HEK293 (cell line): ENCODE measurements around the gene KRT4.

Source experiments
- CTCF ChIA-PET: fragments of 350-600 bp; formaldehyde crosslinking; extraction: SDS; loops from one replicate; lab custom pipeline; 2021; ENCODE audit warnings: antibody characterized with exemption; lab: Yijun Ruan, JAX
- POLR2A ChIA-PET: fragments of 300-600 bp; formaldehyde crosslinking; extraction: SDS; loops from one replicate; lab custom pipeline; 2020; ENCODE audit warnings: antibody characterized with exemption, inconsistent platforms; lab: Yijun Ruan, JAX
- H3K27ac ChIP-seq: fragments of 200-500 bp; sonication (Bioruptor generic); 2 replicates; pipeline ENCODE4 v1.5.1; 2014; ENCODE audit warnings: low read depth, low read length, control low read depth, inconsistent platforms; ENCODE audit errors: extremely low read depth
- H3K36me3 ChIP-seq, 2 experiments: fragments of 200-500 bp in 1 of 2; sonication (Bioruptor generic) in 1 of 2; 1 replicate in 1 of 2; 2 replicates in 1 of 2; pipeline ENCODE4 v1.5.1; 2014 to 2017; ENCODE audit warnings: inconsistent platforms in 2 of 2, low read length in 2 of 2; ENCODE audit not compliant: control insufficient read depth in 2 of 2, insufficient read depth in 1 of 2
- H3K4me1 ChIP-seq: fragments of 200-500 bp; sonication (Bioruptor generic); 2 replicates; pipeline ENCODE4 v1.5.1; 2014; ENCODE audit warnings: mild to moderate bottlenecking, low read length, inconsistent platforms; ENCODE audit not compliant: control insufficient read depth, insufficient read depth
- H3K4me3 ChIP-seq: 2 replicates; pipeline ENCODE4 v1.5.1; 2011; ENCODE audit warnings: low read depth, mild to moderate bottlenecking, control low read depth, low read length, moderate library complexity
- H3K9me3 ChIP-seq: fragments of 200-500 bp; sonication (Bioruptor generic); 2 replicates; pipeline ENCODE4 v1.5.1; 2014; ENCODE audit warnings: low read depth, low read length, inconsistent platforms; ENCODE audit not compliant: control insufficient read depth, insufficient read depth
- ATF2 ChIP-seq: fragments of 450-650 bp; formaldehyde crosslinking; IDR thresholded peaks from 2 replicates; pipeline ENCODE4 v1.5.1; 2016; ENCODE audit warnings: missing biosample characterization, missing genetic modification characterization, low read depth
- BCL6B ChIP-seq: fragments of 450-650 bp; formaldehyde crosslinking; IDR thresholded peaks from 2 replicates; pipeline ENCODE4 v1.5.1; 2017; ENCODE audit warnings: missing biosample characterization, missing genetic modification characterization
- CTCF ChIP-seq: fragments of 450-650 bp; formaldehyde crosslinking; IDR thresholded peaks from 2 replicates; pipeline ENCODE4 v1.5.1; 2016; ENCODE audit warnings: missing biosample characterization, missing genetic modification characterization
- FEZF1 ChIP-seq: fragments of 450-650 bp; formaldehyde crosslinking; IDR thresholded peaks from 2 replicates; pipeline ENCODE4 v1.5.1; 2016; ENCODE audit warnings: missing biosample characterization, missing genetic modification characterization
- GLIS2 ChIP-seq: fragments of 450-650 bp; formaldehyde crosslinking; IDR thresholded peaks from 2 replicates; pipeline ENCODE4 v1.5.1; 2016; ENCODE audit warnings: missing biosample characterization, missing genetic modification characterization
- KLF9 ChIP-seq: fragments of 450-650 bp; formaldehyde crosslinking; IDR thresholded peaks from 2 replicates; pipeline ENCODE4 v1.5.1; 2016; ENCODE audit warnings: missing biosample characterization, missing genetic modification characterization, low read depth
- MEIS1 ChIP-seq: sonication (generic); formaldehyde crosslinking; IDR thresholded peaks from 2 replicates; pipeline ENCODE4 v1.8.1; 2022; ENCODE audit warnings: missing genetic modification reagents, mild to moderate bottlenecking, borderline replicate concordance
- RBAK ChIP-seq: fragments of 450-650 bp; formaldehyde crosslinking; IDR thresholded peaks from 2 replicates; pipeline ENCODE4 v1.5.1; 2016; ENCODE audit warnings: missing biosample characterization, missing genetic modification characterization
- REPIN1 ChIP-seq: fragments of 450-650 bp; formaldehyde crosslinking; IDR thresholded peaks from 2 replicates; pipeline ENCODE4 v1.5.1; 2017; ENCODE audit warnings: missing biosample characterization, missing genetic modification characterization, low read depth
- SALL2 ChIP-seq: fragments of 450-650 bp; formaldehyde crosslinking; IDR thresholded peaks from 2 replicates; pipeline ENCODE4 v1.5.0; 2017; ENCODE audit warnings: missing biosample characterization, mild to moderate bottlenecking, missing genetic modification characterization, borderline replicate concordance
- WT1 ChIP-seq: fragments of 450-650 bp; formaldehyde crosslinking; IDR thresholded peaks from 2 replicates; pipeline ENCODE4 v1.5.1; 2016; ENCODE audit warnings: missing biosample characterization, missing genetic modification characterization
- YY2 ChIP-seq: fragments of 450-650 bp; formaldehyde crosslinking; IDR thresholded peaks from 2 replicates; pipeline ENCODE4 v1.5.1; 2016; ENCODE audit warnings: missing biosample characterization, missing genetic modification characterization
- ZBTB20 ChIP-seq: fragments of 450-650 bp; formaldehyde crosslinking; IDR thresholded peaks from 2 replicates; pipeline ENCODE4 v1.5.1; 2016; ENCODE audit warnings: missing biosample characterization, missing genetic modification characterization
- ZBTB6 ChIP-seq: fragments of 450-650 bp; formaldehyde crosslinking; IDR thresholded peaks from 2 replicates; pipeline ENCODE4 v1.5.1; 2017; ENCODE audit warnings: missing biosample characterization, missing genetic modification characterization
- ZIC2 ChIP-seq: fragments of 450-650 bp; formaldehyde crosslinking; IDR thresholded peaks from 2 replicates; pipeline ENCODE4 v1.5.1; 2016; ENCODE audit warnings: missing biosample characterization, missing genetic modification characterization
- ZNF10 ChIP-seq: fragments of 450-650 bp; formaldehyde crosslinking; IDR thresholded peaks from 2 replicates; pipeline ENCODE4 v1.5.1; 2017; ENCODE audit warnings: missing biosample characterization, missing genetic modification characterization
- ZNF2 ChIP-seq: fragments of 450-650 bp; formaldehyde crosslinking; IDR thresholded peaks from 2 replicates; pipeline ENCODE4 v1.5.1; 2016; ENCODE audit warnings: missing biosample characterization, missing genetic modification characterization
- ZNF302 ChIP-seq: fragments of 450-650 bp; formaldehyde crosslinking; IDR thresholded peaks from 2 replicates; pipeline ENCODE4 v1.5.1; 2016; ENCODE audit warnings: missing biosample characterization, missing genetic modification characterization, low read depth
- ZNF555 ChIP-seq: fragments of 450-650 bp; formaldehyde crosslinking; conservative IDR thresholded peaks from 2 replicates; pipeline ENCODE4 v1.5.1; 2017; ENCODE audit warnings: missing biosample characterization, mild to moderate bottlenecking, missing genetic modification characterization, inconsistent platforms
- ZNF692 ChIP-seq: fragments of 450-650 bp; formaldehyde crosslinking; IDR thresholded peaks from 2 replicates; pipeline ENCODE4 v1.5.1; 2016; ENCODE audit warnings: missing biosample characterization, missing genetic modification characterization
- ZNF707 ChIP-seq: fragments of 450-650 bp; formaldehyde crosslinking; IDR thresholded peaks from 2 replicates; pipeline ENCODE4 v1.5.1; 2016; ENCODE audit warnings: missing biosample characterization, missing genetic modification characterization

KRT4 gene

GRCh38 chr12:52817003-52817698, 3.2 kb upstream of the KRT4 start:
- TF ChIP-seq ZNF302 (tag by site-specific recombination) (no peak), ZNF707 (tag by site-specific recombination) (no peak), BCL6B (tag by site-specific recombination) (no peak), ATF2 (tag by site-specific recombination) (no peak), YY2 (tag by site-specific recombination) (no peak), ZBTB20 (tag by site-specific recombination) (no peak), CTCF (tag by site-specific recombination) (no peak)
- H3K27ac ChIP-seq, result no peak overlapping the region
- POLR2A ChIA-PET, result no interaction called here
- no peaks in the 10 kb centered on the region for H3K36me3 ChIP-seq
- no peak overlapping the region for H3K4me3 ChIP-seq
- H3K4me1 ChIP-seq, result no peaks in the 10 kb centered on the region
- H3K9me3 ChIP-seq, result no peaks in the 10 kb centered on the region
- CTCF ChIA-PET, result interaction anchor here (0.6 to 2.4 kb wide), 2 partner anchors 49 to 53 kb away, joined by 3 to 7 read pairs; no protein-coding TSS in a partner anchor

- ChIA-PET POLR2A (no interaction called here), CTCF (interaction anchor here (0.6 to 2.4 kb wide), 3 partner anchors 36 to 659 kb away, joined by 3 to 7 read pairs (median 3); no protein-coding TSS in a partner anchor)
- no peaks in the 10 kb centered on the region for H3K36me3 ChIP-seq
Observed at GRCh38 chr12:52815676-52816588, 2.0 kb upstream of the KRT4 start.

More at GRCh38 chr12:52815676-52816588, 2.0 kb upstream of the KRT4 start:
- no peaks in the 10 kb centered on the region for H3K9me3 ChIP-seq
- TF ChIP-seq ZNF2 (no peak), FEZF1 (no peak), ZNF10 (tag by site-specific recombination) (no peak), KLF9 (tag by site-specific recombination) (no peak), WT1 (tag by site-specific recombination) (no peak), MEIS1 (CRISPR knock-in tag) (no peak), ZIC2 (no peak), ZNF692 (tag by site-specific recombination) (no peak), ZNF555 (tag by site-specific recombination) (no peak), SALL2 (tag by site-specific recombination) (no peak), GLIS2 (tag by site-specific recombination) (no peak), REPIN1 (tag by site-specific recombination) (no peak), ZBTB6 (tag by site-specific recombination) (no peak), RBAK (tag by site-specific recombination) (no peak)
- H3K27ac ChIP-seq, result no peak overlapping the region
- no peak overlapping the region for H3K4me3 ChIP-seq
- no peaks in the 10 kb centered on the region for H3K4me1 ChIP-seq
